GM20431 (cell line): ENCODE measurements around the gene CSGALNACT2.

ENCODE experiments used
- in situ Hi-C: fragments of 300-500 bp; cut with MseI, MboI; formaldehyde crosslinking; loops from one replicate; pipeline ENCODE4 v1.15.0; 2020; ENCODE audit warnings: low sequenced_read_pairs; ENCODE audit not compliant: unreplicated experiment

Gene CSGALNACT2

GRCh38 chr10:43234471-43235041 is 96.3 kb downstream of the CSGALNACT2 start:
- in situ Hi-C loops, result no loop called here
